ENCODE data around the gene LPP. TPM values are rescaled to one million over a fixed set of nuclear protein-coding genes. Genes with fewer than 3 reads are reported as not detected.
A peak's percentile ranks its signal among the peaks of the same experiment; 100 is the strongest.

Gene LPP
- total RNA-seq, 5 donors from 2014 or later (not counting 1 experiment from before 2014, with no cell fraction given), result 23.8 to 82.6 (median 39.3) TPM

DNA sequence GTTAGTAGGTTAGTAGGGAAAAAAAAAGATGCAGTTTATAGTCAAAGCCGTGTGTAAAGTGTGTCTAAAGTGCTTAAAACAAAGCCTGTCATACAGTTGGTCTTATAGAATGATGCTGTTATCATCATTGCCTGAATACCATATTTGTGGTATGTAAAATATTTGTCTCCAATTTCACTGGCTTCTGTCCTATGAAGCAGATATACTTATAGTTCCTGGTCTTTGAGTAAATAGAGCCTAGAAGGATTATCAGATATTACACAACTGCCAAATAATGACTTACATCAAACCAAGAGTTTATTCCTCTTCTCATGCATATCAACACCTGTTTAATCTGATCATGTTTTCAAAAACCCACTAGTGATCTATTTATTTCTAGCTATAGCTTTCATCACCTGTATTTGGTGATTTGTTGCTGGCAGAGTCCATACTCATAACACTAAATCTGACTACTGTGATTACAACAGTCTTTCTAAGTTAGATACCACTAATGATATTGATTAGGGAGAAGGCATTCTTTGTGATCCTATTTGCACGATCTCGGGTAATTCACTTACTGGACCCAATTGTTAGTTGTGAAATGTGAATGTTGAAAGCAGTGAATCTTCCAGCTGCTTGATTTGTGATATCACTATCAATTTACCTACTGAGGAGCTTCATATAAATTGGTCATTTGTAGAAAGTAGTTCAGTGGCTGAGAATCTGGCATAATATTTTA is 413.7 kb downstream of the LPP start:
- CTCF ChIA-PET, result no interaction called here
- no peaks in the 10 kb centered on the region for H3K27me3 ChIP-seq (replicated peaks in 1 of 2; ENCODE audit: control insufficient read depth in 2 of 2, extremely low read depth in 1 of 2, insufficient read depth in 2 of 2, low read length in 1 of 2)
- no peaks in the 10 kb centered on the region for H3K4me1 ChIP-seq (ENCODE audit: control insufficient read depth in 1 of 2, extremely low read depth in 1 of 2, insufficient read depth in 2 of 2, low read length in 2 of 2)
- POLR2A ChIA-PET, result no interaction called here
- Mint-ChIP-seq H3K9me3 (no peaks in the 10 kb centered on the region), H3K27ac (no peak overlapping the region), H3K4me3 (no peak overlapping the region), H3K4me1 (peaks cover 0 to 5% (median 3%) of the 10 kb centered on the region in 3 donors), H3K27me3 (no peaks in the 10 kb centered on the region), H3K36me3 (peaks cover 5% of the 10 kb centered on the region)
- ATAC-seq (replicated peaks in 1 of 4) (no peak), DNase-seq (no peak)
- no peaks in the 10 kb centered on the region for H3K9me3 ChIP-seq
- no CpG with 5 or more reads among the region's 3 CpGs for WGBS (ENCODE audit: insufficient coverage)
- H3K4me3 ChIP-seq (ENCODE audit: control insufficient read depth in 1 of 2, extremely low read depth in 1 of 2, low read length in 1 of 2), result no peak overlapping the region
- H3K27ac ChIP-seq (ENCODE audit: low read length), result no peak overlapping the region
- H3K36me3 ChIP-seq (ENCODE audit: control insufficient read depth in 2 of 2, extremely low read depth in 1 of 2, insufficient read depth in 1 of 2, low read length in 1 of 2), result no peaks in the 10 kb centered on the region

GRCh38 chr3:188568736-188569135 is 414.8 kb downstream of the LPP start:
- POLR2A ChIA-PET, result interaction anchor here in 1 of 2 donors (0.5 kb wide), 1 partner anchor 825 kb away, joined by 5 read pairs; no protein-coding TSS in a partner anchor
- H3K27ac Mint-ChIP-seq, result peak overlapping the region in 1 of 2 donors; percentile 2
- H3K9me3 Mint-ChIP-seq, result no peaks in the 10 kb centered on the region
- H3K27me3 ChIP-seq (replicated peaks in 1 of 2; ENCODE audit: control insufficient read depth in 2 of 2, extremely low read depth in 1 of 2, insufficient read depth in 2 of 2, low read length in 1 of 2), result no peaks in the 10 kb centered on the region
- DNase-seq (peak in 7 of 35 experiments; percentile 1 to 19 (median 13)), ATAC-seq (replicated peaks in 1 of 4) (no peak)
- H3K4me1 ChIP-seq (ENCODE audit: control insufficient read depth in 1 of 2, extremely low read depth in 1 of 2, insufficient read depth in 2 of 2, low read length in 2 of 2), result no peaks in the 10 kb centered on the region
- H3K36me3 Mint-ChIP-seq, result peaks cover 3% of the 10 kb centered on the region
- WGBS (ENCODE audit: insufficient coverage), result 86% methylated on average over 2 of the region's 3 CpGs
- H3K4me3 ChIP-seq (ENCODE audit: control insufficient read depth in 1 of 2, extremely low read depth in 1 of 2, low read length in 1 of 2), result no peak overlapping the region
- CTCF ChIA-PET, result no interaction called here
- no peaks in the 10 kb centered on the region for H3K27me3 Mint-ChIP-seq
- peaks cover 0 to 9% (median 3%) of the 10 kb centered on the region in 3 donors for H3K4me1 Mint-ChIP-seq
- no peak overlapping the region for H3K4me3 Mint-ChIP-seq
- H3K9me3 ChIP-seq, result no peaks in the 10 kb centered on the region
- H3K36me3 ChIP-seq (ENCODE audit: control insufficient read depth in 2 of 2, extremely low read depth in 1 of 2, insufficient read depth in 1 of 2, low read length in 1 of 2), result no peaks in the 10 kb centered on the region
- no peak overlapping the region for H3K27ac ChIP-seq (ENCODE audit: low read length)

DNA sequence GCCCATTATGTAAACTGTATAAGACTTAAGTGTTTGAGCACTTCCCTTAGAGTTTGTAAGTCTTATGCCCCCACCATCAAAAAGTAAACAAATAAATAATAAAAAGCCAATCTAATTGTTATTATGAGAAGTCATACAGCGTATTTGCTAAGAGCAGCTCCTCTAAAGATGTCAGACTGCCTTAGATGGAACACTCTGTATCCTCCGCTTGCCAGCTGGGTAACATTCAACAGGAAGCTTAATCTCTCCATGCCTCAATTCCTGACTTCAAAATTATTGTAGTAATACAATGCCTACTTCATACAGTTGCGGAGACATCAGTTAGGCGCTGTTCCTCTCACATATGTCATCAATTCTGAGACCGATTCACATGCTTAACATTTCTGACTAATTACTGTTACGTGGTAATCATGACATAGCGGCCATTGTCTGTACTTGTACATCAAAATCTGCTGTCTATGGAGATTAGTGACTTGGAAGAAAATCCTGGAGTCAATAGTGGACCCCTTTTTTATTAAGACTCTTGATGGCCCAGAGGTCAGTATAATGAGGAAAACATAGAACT is 417.7 kb downstream of the LPP start:
- Histone ChIP-seq H3K4me1 (ENCODE audit: control insufficient read depth in 1 of 2, extremely low read depth in 1 of 2, insufficient read depth in 2 of 2, low read length in 2 of 2) (no peaks in the 10 kb centered on the region), H3K27ac (ENCODE audit: low read length) (no peak overlapping the region), H3K4me3 (ENCODE audit: control insufficient read depth in 1 of 2, extremely low read depth in 1 of 2, low read length in 1 of 2) (no peak overlapping the region), H3K36me3 (ENCODE audit: control insufficient read depth in 2 of 2, extremely low read depth in 1 of 2, insufficient read depth in 1 of 2, low read length in 1 of 2) (no peaks in the 10 kb centered on the region), H3K9me3 (no peaks in the 10 kb centered on the region), H3K27me3 (replicated peaks in 1 of 2; ENCODE audit: control insufficient read depth in 2 of 2, extremely low read depth in 1 of 2, insufficient read depth in 2 of 2, low read length in 1 of 2) (no peaks in the 10 kb centered on the region)
- POLR2A ChIA-PET, result interaction anchor here in 1 of 2 donors (0.6 kb wide), 1 partner anchor 214 kb away, joined by 3 read pairs; no protein-coding TSS in a partner anchor
- CTCF ChIA-PET, result interaction anchor here in 1 of 2 donors (0.6 kb wide), 1 partner anchor 828 kb away, joined by 6 read pairs; no protein-coding TSS in a partner anchor
- no peak for ATAC-seq (replicated peaks in 1 of 4)
- H3K4me1 Mint-ChIP-seq, result peaks cover 0 to 9% (median 3%) of the 10 kb centered on the region in 3 donors
- H3K27ac Mint-ChIP-seq, result no peak overlapping the region
- no peak overlapping the region for H3K4me3 Mint-ChIP-seq
- WGBS (ENCODE audit: insufficient coverage), result 100% methylated on average over 2 of the region's 7 CpGs
- H3K9me3 Mint-ChIP-seq, result no peaks in the 10 kb centered on the region
- H3K36me3 Mint-ChIP-seq, result peaks cover 6% of the 10 kb centered on the region
- no peaks in the 10 kb centered on the region for H3K27me3 Mint-ChIP-seq
- DNase-seq, result no peak

DNA sequence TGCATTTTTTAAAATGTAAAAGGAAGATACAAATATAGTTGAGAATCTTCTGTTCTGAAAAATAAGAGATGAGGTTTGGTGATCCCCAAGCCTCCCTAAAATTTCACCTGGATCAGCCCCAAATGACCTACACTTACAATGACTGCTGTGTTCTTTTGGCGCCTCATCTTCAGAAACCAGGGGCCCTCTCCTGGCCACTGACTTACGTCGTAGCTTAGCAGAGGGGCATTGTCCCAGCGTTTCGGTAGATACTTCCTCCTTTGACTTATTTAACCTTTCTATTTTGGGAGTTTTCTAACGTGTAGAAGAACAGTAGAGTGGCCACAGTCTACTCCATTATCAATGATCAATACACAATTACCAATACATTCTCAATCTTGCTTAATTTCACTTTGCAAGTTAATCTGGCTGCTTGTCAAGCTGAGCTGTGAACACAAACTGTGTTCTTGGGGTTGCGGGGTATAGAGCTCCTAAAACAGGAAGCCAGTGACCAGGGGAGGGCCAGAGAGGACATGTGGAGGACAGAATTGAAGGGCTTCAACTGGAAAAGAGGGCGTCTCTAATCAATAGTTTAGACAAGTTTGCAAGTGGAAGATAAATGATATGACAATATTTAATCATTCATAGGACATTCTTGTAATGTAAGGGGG is 419.5 kb downstream of the LPP start:
- H3K27me3 ChIP-seq (replicated peaks in 1 of 2; ENCODE audit: control insufficient read depth in 2 of 2, extremely low read depth in 1 of 2, insufficient read depth in 2 of 2, low read length in 1 of 2), result no peaks in the 10 kb centered on the region
- H3K4me1 Mint-ChIP-seq, result peaks cover 0 to 9% (median 3%) of the 10 kb centered on the region in 3 donors
- no peaks in the 10 kb centered on the region for H3K9me3 ChIP-seq
- H3K4me1 ChIP-seq (ENCODE audit: control insufficient read depth in 1 of 2, extremely low read depth in 1 of 2, insufficient read depth in 2 of 2, low read length in 2 of 2), result no peaks in the 10 kb centered on the region
- H3K36me3 ChIP-seq (ENCODE audit: control insufficient read depth in 2 of 2, extremely low read depth in 1 of 2, insufficient read depth in 1 of 2, low read length in 1 of 2), result no peaks in the 10 kb centered on the region
- no peak for DNase-seq
- no peaks in the 10 kb centered on the region for H3K9me3 Mint-ChIP-seq
- H3K4me3 ChIP-seq (ENCODE audit: control insufficient read depth in 1 of 2, extremely low read depth in 1 of 2, low read length in 1 of 2), result no peak overlapping the region
- H3K27ac ChIP-seq (ENCODE audit: low read length), result no peak overlapping the region
- peaks cover 6% of the 10 kb centered on the region for H3K36me3 Mint-ChIP-seq
- ChIA-PET CTCF (no interaction called here), POLR2A (no interaction called here)
- H3K4me3 Mint-ChIP-seq, result no peak overlapping the region
- WGBS (ENCODE audit: insufficient coverage), result no CpG with 5 or more reads among the region's 8 CpGs
- ATAC-seq (replicated peaks in 1 of 4), result no peak
- no peaks in the 10 kb centered on the region for H3K27me3 Mint-ChIP-seq
- H3K27ac Mint-ChIP-seq, result no peak overlapping the region

GRCh38 chr3:188573956-188574355 is 420.0 kb downstream of the LPP start:
- Histone ChIP-seq H3K27ac (ENCODE audit: low read length) (no peak overlapping the region), H3K27me3 (replicated peaks in 1 of 2; ENCODE audit: control insufficient read depth in 2 of 2, extremely low read depth in 1 of 2, insufficient read depth in 2 of 2, low read length in 1 of 2) (no peaks in the 10 kb centered on the region), H3K4me1 (ENCODE audit: control insufficient read depth in 1 of 2, extremely low read depth in 1 of 2, insufficient read depth in 2 of 2, low read length in 2 of 2) (no peaks in the 10 kb centered on the region), H3K4me3 (ENCODE audit: control insufficient read depth in 1 of 2, extremely low read depth in 1 of 2, low read length in 1 of 2) (no peak overlapping the region), H3K36me3 (ENCODE audit: control insufficient read depth in 2 of 2, extremely low read depth in 1 of 2, insufficient read depth in 1 of 2, low read length in 1 of 2) (no peaks in the 10 kb centered on the region), H3K9me3 (no peaks in the 10 kb centered on the region)
- Mint-ChIP-seq H3K4me1 (peaks cover 0 to 6% (median 0%) of the 10 kb centered on the region in 3 donors), H3K27me3 (no peaks in the 10 kb centered on the region), H3K36me3 (peaks cover 10% of the 10 kb centered on the region), H3K4me3 (no peak overlapping the region), H3K27ac (no peak overlapping the region), H3K9me3 (no peaks in the 10 kb centered on the region)
- ChIA-PET CTCF (no interaction called here), POLR2A (no interaction called here)
- no CpG with 5 or more reads among the region's 3 CpGs for WGBS (ENCODE audit: insufficient coverage)
- ATAC-seq (replicated peaks in 1 of 4), result no peak
- DNase-seq, result no peak

GRCh38 chr3:188574885-188575284 is 420.9 kb downstream of the LPP start:
- no peaks in the 10 kb centered on the region for H3K9me3 Mint-ChIP-seq
- H3K4me1 ChIP-seq (ENCODE audit: control insufficient read depth in 1 of 2, extremely low read depth in 1 of 2, insufficient read depth in 2 of 2, low read length in 2 of 2), result no peaks in the 10 kb centered on the region
- H3K27me3 Mint-ChIP-seq, result no peaks in the 10 kb centered on the region
- no peaks in the 10 kb centered on the region for H3K36me3 ChIP-seq (ENCODE audit: control insufficient read depth in 2 of 2, extremely low read depth in 1 of 2, insufficient read depth in 1 of 2, low read length in 1 of 2)
- ChIA-PET CTCF (interaction anchor here in 1 of 2 donors (0.5 kb wide), 1 partner anchor 24 kb away, joined by 9 read pairs; no protein-coding TSS in a partner anchor), POLR2A (no interaction called here)
- H3K4me3 ChIP-seq (ENCODE audit: control insufficient read depth in 1 of 2, extremely low read depth in 1 of 2, low read length in 1 of 2), result no peak overlapping the region
- H3K27me3 ChIP-seq (replicated peaks in 1 of 2; ENCODE audit: control insufficient read depth in 2 of 2, extremely low read depth in 1 of 2, insufficient read depth in 2 of 2, low read length in 1 of 2), result no peaks in the 10 kb centered on the region
- DNase-seq (no peak), ATAC-seq (replicated peaks in 1 of 4) (no peak)
- WGBS (ENCODE audit: insufficient coverage), result no CpG with 5 or more reads among the region's 5 CpGs
- peaks cover 12% of the 10 kb centered on the region for H3K36me3 Mint-ChIP-seq
- H3K4me1 Mint-ChIP-seq, result peaks cover 0 to 6% (median 0%) of the 10 kb centered on the region in 3 donors
- no peaks in the 10 kb centered on the region for H3K9me3 ChIP-seq
- no peak overlapping the region for H3K27ac ChIP-seq (ENCODE audit: low read length)
- H3K27ac Mint-ChIP-seq, result no peak overlapping the region
- no peak overlapping the region for H3K4me3 Mint-ChIP-seq

Data from T-cell (primary cell).